NOMO-1 treated with DMSO at 0.1 percent for 48 hours (cell line): Measurements from ENCODE around the gene STK32C.

Experiments used
- DNase-seq: peaks from one replicate; lab custom pipeline; 2025; ENCODE audit not compliant: unreplicated experiment; lab: John Stamatoyannopoulos, UW

STK32C gene

DNA sequence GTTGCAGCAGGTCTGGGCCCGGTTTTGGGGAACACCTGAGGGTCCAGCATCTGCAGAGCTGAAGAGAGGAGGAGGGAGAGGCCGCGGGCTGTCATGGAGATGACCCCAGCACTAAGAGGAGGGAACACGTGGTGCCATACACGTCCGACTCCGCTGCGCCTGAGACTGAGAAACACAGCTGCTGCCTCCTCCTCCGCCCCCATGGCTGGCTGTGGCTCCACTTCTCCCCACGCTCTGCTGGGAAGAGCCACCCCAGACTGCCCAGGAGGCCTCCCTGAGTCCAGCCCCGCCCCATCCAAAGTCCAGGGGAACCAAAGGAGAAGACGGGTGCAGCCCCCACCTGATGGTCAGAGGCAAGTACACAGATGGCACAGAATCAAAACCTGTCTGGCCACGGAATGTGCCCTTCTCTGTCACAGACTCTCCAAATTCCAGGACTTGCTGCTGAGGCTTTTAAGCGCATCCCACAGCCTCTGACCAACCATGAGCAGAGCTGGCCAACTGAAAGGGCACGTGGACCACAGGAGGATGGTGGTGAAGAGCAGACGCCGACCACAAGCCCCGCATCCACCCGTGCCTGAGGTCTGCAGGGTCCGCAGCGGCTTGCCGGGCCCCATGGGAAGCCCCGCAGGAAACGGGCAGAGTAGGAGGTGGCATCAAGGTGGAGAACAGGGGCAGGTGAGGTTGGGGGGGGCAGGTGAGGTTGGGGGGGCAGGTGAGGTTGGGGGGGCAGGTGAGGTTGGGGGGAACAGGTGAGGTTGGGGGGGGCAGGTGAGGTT is 24.0 kb downstream of the STK32C start:
- DNase-seq, result no peak

DNA sequence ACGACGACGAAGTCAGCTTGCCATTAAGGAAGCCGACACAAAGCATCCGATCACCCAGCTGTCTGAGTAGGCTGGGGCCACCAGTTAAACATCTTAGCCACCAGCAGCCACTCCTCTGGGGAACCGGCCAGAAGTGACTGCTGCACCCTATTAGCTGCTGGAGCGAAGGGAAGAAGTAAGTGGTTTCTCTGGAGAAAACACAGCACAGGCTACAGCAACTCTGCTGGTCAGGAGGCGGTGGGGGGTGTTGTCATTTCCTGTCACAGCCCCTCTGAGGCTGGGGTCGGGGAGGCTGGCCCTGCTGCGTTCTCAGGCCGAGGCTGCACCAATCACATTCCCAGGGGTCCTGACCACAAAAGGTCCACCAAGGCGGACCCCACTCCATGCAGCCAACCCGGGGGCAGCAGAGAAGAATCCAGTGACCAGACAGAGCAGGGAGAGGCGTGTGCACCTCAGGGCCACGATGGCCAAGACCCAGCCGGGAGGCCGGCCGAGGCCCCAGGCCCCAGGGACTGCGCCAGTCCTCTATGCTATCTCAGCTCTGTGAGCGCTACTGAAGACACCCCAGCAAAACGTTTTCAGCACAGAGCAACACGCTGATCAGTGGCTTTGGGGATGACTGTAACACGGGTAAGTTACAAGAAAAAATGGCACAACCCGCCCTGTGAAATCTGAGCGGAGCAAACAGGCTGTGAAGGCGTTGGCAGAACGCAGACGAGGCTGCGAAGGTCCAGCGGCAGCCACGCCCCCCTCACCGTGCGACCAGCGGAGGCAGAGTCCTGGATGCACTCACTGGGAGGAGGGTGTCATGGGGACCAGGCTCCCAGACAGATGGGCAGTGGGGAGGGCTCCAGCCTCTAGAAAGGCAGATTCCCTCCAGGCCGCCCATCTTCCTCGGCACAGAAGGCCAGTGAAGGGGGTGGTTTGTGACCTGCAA is 24.8 kb downstream of the STK32C start:
- DNase-seq, result no peak

DNA sequence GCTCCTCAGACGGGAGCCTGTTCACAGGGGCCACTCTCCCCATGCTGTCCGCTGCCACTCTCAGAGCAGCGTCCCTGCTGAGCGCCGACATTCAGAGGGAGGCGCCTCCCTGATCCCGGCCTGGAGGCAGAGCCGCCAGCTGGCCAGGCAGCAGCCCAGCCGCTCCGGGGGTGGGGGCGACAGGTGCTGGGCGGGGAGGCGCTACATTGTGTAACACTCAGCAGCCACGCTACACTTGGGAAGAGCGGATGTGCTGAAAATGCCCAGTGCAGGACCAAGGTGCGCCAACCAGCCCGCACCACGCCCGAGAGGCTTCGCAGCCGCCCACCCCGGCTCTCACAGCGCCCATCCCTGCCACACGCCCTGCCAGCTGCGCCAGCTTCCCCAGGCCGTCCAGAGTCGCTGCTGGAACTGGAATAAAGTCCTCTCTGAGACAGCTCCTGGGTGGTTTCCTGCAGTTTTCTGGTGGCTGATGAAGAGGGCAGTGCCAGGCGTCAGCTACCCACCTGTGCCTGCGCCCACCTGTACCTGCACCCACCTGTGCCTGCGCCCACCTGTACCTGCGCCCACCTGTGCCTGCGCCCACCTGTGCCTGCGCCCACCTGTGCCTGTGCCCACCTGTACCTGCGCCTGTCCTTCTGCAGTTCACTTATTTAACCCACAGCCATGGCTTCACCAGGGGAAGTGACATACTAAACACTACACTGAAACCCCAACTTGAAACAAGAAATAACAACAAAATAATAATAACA is 25.7 kb downstream of the STK32C start:
- DNase-seq, result no peak

DNA sequence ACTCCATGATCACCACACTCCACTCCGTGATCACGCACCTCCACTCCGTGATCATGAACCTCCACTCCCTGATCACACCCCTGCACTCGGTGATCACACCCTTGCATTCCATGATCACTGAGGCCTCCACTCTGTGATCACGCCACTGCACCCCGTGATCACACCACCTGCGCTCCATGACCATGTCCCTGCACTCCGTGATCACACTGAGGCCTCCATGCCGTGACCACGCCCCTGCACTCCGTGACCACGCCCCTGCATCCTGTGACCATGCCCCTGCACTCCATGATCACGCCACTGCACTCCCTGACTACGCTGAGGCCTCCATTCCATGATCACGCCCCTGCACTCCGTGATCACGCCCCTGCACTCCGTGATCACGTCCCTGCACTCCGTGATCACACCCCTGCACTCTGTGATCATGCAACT is 27.1 kb downstream of the STK32C start:
- no peak for DNase-seq

DNA sequence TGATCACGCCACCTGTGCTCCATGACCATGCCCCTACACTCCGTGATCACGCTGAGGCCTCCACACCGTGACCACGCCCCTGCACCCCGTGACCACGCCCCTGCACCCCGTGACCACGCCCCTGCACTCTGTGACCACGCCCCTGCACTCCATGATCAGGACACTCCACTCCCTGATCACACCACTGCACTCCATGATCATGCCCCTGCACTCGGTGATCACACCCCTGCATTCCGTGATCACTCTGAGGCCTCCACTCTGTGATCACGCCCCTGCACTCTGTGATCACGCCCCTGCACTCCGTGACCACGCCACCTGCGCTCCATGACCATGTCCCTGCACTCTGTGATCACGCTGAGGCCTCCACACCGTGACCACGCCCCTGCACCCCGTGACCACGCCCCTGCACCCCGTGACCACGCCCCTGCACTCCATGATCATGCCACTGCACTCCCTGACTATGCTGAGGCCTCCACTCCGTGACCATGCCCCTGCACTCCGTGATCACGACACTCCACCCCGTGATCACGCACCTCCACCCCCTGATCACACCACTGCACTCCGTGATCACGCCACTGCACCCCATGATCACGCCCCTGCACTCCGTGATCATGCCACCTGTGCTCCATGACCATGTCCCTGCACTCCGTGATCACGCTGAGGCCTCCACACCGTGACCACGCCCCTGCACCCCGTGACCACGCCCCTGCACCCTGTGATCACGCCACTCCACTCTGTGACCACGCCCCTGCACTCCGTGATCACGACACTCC is 27.7 kb downstream of the STK32C start:
- no peak for DNase-seq

DNA sequence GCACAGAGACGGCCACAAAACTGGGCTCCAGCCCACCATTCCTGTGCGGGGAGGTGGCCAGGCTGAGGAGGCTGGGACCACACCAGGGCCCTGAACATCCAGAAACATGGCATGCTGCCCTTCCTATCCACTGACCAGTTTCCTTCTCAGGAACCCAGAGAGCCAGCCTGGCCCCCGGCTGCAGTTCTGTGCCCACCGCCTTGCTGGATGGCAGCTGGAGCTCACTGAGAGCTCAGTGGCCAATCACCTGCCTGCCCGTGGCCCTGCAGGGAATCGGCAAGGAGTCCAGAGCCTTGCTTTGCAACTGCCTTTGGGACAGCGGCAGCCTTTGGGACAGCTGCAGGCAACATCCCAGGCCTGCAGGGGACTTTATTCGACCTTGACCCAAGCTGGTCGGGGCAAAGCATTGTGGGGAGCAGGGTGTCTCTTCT is 30.4 kb downstream of the STK32C start:
- DNase-seq, result no peak

DNA sequence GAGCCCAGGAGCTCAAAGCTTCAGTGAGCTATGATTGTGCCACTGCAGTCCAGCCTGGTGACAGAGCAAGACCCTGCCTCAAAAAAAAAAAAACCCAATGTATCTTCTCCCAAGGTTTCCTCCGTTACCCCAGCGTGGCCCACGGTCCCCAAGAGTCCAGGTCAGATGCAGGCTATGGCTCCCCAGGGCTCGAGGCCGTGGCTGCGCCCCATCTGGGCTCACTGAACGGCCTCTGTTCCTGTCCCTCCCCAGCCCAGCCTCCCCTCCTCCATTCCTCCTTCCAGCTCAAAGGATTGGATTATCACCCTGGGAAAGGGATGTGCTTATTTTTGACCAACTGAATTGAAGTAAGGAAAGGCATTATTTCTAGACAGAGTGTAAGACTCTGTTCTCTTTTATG is 31.0 kb downstream of the STK32C start:
- DNase-seq, result no peak

DNA sequence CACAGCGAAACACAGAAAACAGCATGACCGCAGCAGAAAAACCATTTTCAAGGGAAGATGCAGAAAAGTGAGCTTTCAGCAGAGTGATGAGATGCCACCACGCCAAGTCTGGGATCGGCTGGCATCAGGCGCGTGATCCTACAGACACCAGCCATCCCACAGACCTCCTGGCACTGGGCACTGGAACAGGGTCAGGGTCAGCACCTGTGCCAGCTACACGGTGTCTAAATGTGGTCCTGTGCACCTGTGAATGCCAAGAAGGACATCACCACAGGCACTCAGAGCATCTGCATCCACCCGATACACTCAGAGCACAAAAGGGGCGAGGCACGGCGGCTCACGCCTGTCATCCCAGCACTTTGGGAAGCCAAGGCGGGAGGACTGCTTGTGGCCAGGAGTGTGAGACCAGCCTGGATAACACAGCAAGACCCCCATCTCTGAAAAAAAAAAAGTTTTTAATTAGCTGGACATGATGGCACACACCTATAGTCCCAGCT is 31.5 kb downstream of the STK32C start:
- no peak for DNase-seq

DNA sequence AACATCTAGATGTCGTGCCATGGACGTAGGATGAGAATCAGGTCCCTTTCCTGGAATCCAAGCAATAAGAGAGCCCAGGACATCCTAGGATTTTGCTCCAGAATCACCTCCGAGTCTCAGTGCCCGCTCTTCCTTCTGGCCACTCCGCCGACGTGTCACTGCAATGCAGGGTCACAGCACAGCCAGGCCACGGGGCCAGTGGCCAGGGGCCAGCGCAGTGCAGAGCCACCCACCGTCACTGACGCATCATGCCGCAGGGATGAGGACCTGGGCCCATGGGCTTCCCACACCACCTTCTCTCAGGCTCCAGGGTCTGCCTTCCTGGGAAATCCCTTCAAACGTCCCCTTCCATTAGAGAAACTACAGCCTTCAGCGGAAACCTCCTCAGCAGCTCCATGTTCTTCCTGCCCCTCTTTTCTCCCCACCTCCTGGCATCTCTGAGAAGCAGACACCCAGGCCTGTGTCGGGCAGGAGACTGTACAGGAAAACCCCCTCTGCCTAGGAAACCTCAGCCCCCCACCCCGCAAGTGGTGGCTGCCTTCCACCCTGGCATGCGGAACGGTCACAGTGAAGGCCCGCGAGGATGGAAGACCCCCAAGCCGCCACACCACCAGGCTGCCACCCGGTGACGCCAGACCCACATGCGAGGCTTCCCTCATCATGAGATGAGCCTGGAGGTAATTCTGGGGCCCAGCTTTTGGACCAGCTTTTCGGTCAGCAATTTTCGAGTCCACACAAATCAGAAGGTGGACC is 32.1 kb downstream of the STK32C start:
- no peak for DNase-seq

DNA sequence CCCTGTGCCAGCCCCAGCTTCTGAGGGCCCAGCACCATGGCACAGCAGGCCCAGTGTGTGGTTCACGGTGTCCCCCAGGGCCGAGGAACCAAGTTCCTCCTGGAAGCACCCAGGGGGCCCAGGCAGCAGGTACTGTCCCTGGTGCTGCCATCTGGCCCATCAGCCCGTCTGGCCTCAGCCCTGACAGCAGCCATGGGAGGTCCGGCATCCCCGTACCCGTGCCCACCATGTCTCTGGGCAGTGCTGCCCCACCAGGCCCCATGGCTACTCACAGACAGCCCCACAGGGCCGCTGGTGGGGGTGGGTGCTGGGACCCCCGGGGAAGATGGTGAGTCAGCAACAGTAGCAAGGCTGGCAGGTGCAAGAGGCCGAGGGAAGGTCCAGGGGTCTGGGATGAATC is 32.8 kb downstream of the STK32C start:
- DNase-seq, result no peak

DNA sequence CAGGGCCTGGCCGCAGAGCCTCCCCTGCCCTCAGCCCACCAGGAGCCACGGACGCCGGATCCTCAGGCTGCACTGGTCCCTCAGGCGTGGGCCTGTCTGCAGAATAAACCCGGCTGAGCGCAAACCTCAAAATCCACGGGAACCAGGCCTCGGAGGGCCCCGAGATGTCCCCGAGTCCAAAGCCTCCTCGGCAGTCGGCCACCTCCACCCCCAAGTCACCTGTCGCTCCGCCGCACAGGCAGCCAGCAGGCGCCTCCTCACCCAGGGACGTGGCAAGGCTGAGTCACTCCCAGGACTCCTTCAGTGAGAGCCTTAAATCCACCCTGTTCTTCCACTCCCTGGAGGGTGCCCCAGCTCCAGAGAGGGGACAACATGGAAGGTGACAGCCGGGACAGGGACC is 33.2 kb downstream of the STK32C start:
- DNase-seq, result no peak

DNA sequence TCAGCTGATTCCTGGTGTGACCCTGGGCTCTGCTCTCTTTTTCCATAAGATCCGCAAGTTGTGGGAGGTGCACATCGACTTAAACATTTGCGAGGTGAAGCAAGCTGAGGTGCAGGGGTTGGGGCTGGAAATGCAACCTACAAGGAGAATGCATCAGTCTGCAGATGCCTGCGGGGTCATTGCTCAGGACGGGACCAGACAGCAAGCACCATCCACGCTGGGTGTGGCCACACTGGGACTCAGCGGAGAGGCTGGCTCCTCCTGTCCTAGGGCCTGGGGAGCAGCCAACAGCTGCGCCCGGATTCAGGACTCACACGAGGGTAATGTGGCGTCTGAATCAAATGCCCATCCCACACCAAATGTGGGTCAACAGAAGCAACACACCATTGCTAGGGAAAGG is 33.8 kb downstream of the STK32C start:
- DNase-seq, result no peak

DNA sequence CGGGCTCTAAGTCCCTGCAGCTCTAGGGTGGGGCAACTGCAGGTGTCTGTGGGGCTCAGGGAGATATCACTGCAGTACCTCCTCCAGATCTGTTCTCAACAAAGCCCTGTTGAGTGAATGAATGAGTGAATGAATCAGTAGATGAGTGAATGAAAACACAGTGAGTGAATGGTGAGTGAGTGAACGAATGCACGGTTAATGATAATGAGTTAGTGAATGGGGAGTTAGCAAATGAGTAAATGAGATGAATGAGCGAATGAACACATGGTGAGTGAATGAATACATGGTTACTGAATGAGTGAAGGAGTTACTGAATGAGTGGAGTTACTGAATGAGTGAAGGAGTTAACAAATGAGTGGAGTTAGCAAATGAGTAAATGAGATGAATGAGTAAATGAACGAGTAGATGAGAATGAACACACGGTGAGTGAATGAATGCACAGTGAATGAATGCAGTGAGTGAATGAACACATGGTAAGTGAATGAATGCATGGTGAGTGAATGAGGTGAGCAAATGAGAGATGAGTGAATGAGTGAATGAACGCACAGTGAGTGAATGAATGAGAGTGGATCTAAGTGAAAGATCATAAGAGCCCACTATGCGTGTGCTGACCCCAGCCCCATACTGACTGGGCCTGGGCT is 34.3 kb downstream of the STK32C start:
- DNase-seq, result no peak

DNA sequence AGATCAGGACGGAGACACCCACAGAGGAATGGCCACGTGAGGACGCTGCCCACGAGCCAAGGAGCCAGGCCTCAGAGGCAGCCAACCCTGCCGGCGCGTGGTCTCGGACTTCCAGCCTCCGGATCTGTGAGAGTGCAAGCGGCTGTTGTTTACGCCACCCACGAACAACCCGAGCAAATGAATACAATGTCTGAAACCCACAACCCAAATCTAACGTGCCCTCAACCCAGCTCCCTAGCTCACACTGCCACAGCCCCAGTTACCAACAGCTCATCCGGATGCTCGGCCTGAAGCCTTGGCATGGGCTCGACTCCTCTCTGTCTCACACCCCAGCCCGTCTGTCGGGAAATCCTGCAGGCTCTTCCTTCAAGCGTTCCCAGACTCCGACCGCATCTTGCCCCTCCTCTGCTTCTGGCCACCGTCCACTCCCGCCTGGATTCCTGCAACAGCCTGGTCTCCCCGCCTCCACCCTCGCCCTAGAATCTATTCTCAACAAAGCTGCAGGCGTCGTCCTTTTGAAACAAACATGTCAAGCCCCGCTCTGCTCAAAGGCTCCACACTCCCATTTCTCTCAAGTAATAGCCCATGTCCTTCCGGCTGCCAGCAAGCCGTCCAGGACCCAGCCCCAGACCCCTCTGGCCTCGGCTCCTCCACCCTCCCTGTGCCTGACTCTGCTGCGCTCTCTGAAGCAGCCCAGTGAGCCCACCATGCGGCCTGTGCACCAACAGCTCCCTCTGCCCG is 35.3 kb downstream of the STK32C start:
- no peak for DNase-seq

DNA sequence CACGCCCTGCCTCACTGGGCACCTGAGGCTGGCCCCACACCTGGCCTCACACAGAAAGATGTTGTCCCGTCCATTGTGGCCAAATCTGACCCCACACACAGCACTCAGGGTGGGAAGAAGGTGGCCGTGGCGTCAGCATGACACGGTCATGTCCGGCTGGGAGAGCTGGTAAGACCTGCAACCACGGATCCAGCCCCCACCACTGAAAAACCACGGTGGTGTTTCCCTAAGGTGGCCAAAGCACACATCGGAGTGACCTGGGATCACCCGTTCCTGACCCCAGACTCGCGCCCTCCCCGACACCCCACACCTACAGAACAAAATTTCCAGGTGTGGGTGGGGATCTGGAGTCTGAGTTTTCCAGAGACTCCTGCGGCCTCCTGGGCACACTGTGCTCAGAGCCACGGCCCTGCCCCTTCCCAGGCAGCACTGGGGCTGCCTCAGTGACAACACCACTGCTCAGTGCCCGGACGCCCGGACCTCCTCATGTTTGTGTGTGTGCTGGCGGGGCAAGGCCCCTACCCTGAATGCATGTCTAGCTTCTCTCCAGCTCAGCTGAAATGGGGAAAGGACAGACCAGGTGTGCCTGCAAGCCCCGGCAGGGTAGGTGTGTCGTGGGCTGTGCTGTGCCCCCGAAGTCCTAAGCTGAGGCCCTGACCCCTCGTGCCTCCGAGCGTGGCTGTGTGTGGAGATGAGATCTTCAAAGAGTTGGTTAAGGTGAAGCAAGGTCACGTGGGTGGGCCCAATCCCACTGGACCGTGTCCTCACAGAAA is 36.1 kb downstream of the STK32C start:
- no peak for DNase-seq

DNA sequence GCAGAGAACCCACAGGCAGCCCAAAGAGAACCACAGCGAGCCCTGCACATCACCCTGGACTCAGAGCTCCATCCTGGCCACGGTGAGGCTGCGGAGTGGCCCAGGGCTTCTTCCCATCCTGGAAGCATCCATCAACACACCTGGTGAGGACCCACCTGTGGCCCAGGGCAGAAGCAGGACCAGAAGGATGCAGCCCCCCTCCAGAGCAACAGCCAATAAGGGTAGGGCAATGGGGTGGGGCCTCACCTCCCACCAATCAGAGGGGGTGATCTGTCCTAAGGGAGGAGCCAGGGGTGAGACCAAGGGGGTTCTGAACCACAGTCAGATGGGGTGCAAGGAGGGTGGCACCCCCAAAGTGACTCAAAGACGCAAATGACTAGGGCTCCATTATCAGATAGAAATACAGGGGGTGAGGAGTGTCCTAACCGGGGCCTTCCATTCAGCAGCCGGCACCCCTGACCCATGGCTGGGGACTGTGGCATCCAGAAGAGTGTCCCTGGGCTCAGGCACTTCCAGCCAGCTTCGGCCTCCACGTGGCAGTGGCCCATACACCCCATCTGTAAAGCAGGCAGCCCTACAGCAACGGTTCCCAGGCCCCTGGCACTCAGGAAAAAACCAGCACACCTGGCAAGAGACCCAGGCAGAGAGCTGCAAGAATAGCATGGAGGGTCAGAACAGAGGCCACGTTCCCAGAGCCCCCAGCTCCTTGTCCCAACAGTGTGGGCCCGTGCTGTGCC is 36.9 kb downstream of the STK32C start:
- no peak for DNase-seq

DNA sequence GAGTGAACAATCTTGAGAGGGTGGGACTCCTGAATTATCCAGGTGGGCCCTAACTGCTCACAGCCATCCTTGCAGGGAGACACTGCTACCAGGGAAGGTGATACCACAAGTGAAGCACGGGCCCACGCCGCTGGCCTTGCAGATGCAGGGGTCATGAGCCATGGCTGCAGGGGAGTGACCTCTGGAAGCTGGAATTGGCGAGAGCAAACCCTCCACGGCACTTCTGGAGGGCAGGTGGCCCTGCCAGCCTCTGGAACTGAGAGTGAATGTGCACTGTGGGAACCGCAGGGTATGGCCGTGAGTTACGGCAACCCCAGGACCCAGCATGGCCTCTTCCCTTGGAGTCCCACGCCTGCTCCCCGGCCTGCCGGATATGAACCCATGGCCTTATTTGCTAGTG is 37.5 kb downstream of the STK32C start:
- no peak for DNase-seq
